K562 (cell line): ENCODE measurements around the gene PSAP. TPM values are rescaled to one million over a fixed set of nuclear protein-coding genes. Genes with fewer than 3 reads are reported as not detected.

Experiments
- CBX3 ChIP-seq, 2 experiments: IDR thresholded peaks; 1 replicate in 1 of 2; 2 replicates in 1 of 2; pipeline ENCODE4 v1.6.1; 2012; ENCODE audit warnings: inconsistent platforms in 2 of 2, low read length in 2 of 2, borderline replicate concordance in 1 of 2, control low read depth in 1 of 2
- CSDE1 ChIP-seq, 2 experiments: fragments of 450-650 bp; IDR thresholded peaks; 2 replicates each; pipeline ENCODE4 v1.6.1; 2016; ENCODE audit warnings: mild to moderate bottlenecking in 1 of 2
- E2F8 ChIP-seq: fragments of 450-650 bp; IDR thresholded peaks from 2 replicates; pipeline ENCODE4 v1.7.1; 2018; ENCODE audit warnings: mild to moderate bottlenecking, low read depth; ENCODE audit not compliant: partially characterized antibody
- GATA2 ChIP-seq: sonication (generic); formaldehyde crosslinking; IDR thresholded peaks from 2 replicates; pipeline ENCODE4 v1.4.0; 2020; ENCODE audit warnings: mild to moderate bottlenecking, missing genetic modification reagents
- GTF2F1 ChIP-seq: IDR thresholded peaks from 2 replicates; pipeline ENCODE4 v1.6.1; 2011; ENCODE audit warnings: low read depth, low read length, improper control_type of control experiment
- HLTF ChIP-seq: fragments of 450-650 bp; IDR thresholded peaks from 2 replicates; pipeline ENCODE4 v1.6.1; 2016
- ID3 ChIP-seq, 2 experiments: fragments of 250-450 bp in 1 of 2; fragments of 450-650 bp in 1 of 2; sonication (Bioruptor Pico) in 1 of 2; IDR thresholded peaks; 2 replicates each; pipeline versions ENCODE4 v1.6.1 to v1.8.0; 2016 to 2021; ENCODE audit warnings: mild to moderate bottlenecking in 2 of 2, moderate library complexity in 2 of 2, missing compliant biosample characterization in 1 of 2, missing genetic modification characterization in 1 of 2
- KDM1A ChIP-seq, 2 experiments: fragments of 450-650 bp; IDR thresholded peaks; 2 replicates each; pipeline ENCODE4 v1.6.1; 2016; ENCODE audit warnings: mild to moderate bottlenecking in 2 of 2
- MAFG ChIP-seq: fragments of 450-650 bp; conservative IDR thresholded peaks from 2 replicates; pipeline ENCODE4 v1.6.1; 2016; ENCODE audit warnings: missing genetic modification characterization, missing compliant biosample characterization
- PHF20 ChIP-seq: fragments of 450-650 bp; IDR thresholded peaks from 2 replicates; pipeline ENCODE4 v1.6.1; 2018; ENCODE audit not compliant: partially characterized antibody
- PHF21A ChIP-seq: fragments of 450-650 bp; IDR thresholded peaks from 2 replicates; pipeline ENCODE4 v1.6.1; 2017; ENCODE audit warnings: low read depth, borderline replicate concordance
- RNF2 ChIP-seq: sonication (generic); IDR thresholded peaks from 2 replicates; pipeline ENCODE4 v1.6.1; 2016
- SIN3B ChIP-seq: fragments of 450-650 bp; IDR thresholded peaks from 2 replicates; pipeline ENCODE4 v1.6.1; 2017; ENCODE audit warnings: low read depth, mild to moderate bottlenecking, moderate library complexity
- TCF7L2 ChIP-seq: fragments of 150-350 bp; IDR thresholded peaks from 2 replicates; pipeline ENCODE4 v1.6.1; 2016; ENCODE audit warnings: low read depth, mild to moderate bottlenecking, low read length, moderate library complexity
- ZNF316 ChIP-seq: fragments of 450-650 bp; IDR thresholded peaks from 2 replicates; pipeline ENCODE4 v1.6.1; 2016
- ZNF395 ChIP-seq: fragments of 200-800 bp; sonication (Bioruptor generic); IDR thresholded peaks from 2 replicates; pipeline ENCODE4 v1.6.1; 2017; ENCODE audit warnings: missing genetic modification characterization, missing compliant biosample characterization
- polyA plus RNA-seq, 8 experiments: library from polyadenylated mRNA; depleted of rRNA in 4 of 8; stranded (reverse) in 5 of 8; unstranded in 3 of 8; fragments of >200 nt; fragmentation: Nextera tagmentation in 2 of 8; fragmentation: Illumina TruSeq in 1 of 8; extraction: Ambion mirVana in 2 of 8; extraction: Trizol in 1 of 8; gene quantifications; 2 replicates each; pipeline versions ENCODE4 v1.2.1 to v1.2.3, GENCODE V29; 2011 to 2014; ENCODE audit warnings: inconsistent platforms in 1 of 8, missing spikeins in 1 of 8
- total RNA-seq, 7 experiments: library from RNA; depleted of rRNA in 6 of 7; stranded (reverse); fragments of >200 nt in 6 of 7; fragmentation: Illumina TruSeq in 2 of 7; extraction: Trizol in 2 of 7; gene quantifications; 2 replicates each; pipeline versions ENCODE4 v1.2.1 to v1.2.3, GENCODE V29; 2011 to 2021; ENCODE audit warnings: low replicate concordance in 1 of 7
- TF ChIP-seq, protein P1 (sequence below): fragments of 450-650 bp; IDR thresholded peaks from 2 replicates; pipeline ENCODE4 v1.6.1; 2018; ENCODE audit not compliant: partially characterized antibody
- TF ChIP-seq, protein P2 (sequence below): fragments of 250-450 bp; sonication (Bioruptor Pico); IDR thresholded peaks from 2 replicates; pipeline ENCODE4 v1.8.0; 2021; ENCODE audit warnings: moderate library complexity, mild to moderate bottlenecking, inconsistent platforms

Gene PSAP
- total and polyA plus RNA-seq, 9 of the 15 experiments (the other 6 are each of a cell fraction or from before 2014, with no cell fraction given): 245 to 700 (median 429) TPM

- no peak for TF ChIP-seq E2F8
- TF ChIP-seq PHF21A: no peak
- TF ChIP-seq GATA2 (CRISPR knock-in tag): no peak
- no peak for TF ChIP-seq RNF2
- TF ChIP-seq, protein P1, sequence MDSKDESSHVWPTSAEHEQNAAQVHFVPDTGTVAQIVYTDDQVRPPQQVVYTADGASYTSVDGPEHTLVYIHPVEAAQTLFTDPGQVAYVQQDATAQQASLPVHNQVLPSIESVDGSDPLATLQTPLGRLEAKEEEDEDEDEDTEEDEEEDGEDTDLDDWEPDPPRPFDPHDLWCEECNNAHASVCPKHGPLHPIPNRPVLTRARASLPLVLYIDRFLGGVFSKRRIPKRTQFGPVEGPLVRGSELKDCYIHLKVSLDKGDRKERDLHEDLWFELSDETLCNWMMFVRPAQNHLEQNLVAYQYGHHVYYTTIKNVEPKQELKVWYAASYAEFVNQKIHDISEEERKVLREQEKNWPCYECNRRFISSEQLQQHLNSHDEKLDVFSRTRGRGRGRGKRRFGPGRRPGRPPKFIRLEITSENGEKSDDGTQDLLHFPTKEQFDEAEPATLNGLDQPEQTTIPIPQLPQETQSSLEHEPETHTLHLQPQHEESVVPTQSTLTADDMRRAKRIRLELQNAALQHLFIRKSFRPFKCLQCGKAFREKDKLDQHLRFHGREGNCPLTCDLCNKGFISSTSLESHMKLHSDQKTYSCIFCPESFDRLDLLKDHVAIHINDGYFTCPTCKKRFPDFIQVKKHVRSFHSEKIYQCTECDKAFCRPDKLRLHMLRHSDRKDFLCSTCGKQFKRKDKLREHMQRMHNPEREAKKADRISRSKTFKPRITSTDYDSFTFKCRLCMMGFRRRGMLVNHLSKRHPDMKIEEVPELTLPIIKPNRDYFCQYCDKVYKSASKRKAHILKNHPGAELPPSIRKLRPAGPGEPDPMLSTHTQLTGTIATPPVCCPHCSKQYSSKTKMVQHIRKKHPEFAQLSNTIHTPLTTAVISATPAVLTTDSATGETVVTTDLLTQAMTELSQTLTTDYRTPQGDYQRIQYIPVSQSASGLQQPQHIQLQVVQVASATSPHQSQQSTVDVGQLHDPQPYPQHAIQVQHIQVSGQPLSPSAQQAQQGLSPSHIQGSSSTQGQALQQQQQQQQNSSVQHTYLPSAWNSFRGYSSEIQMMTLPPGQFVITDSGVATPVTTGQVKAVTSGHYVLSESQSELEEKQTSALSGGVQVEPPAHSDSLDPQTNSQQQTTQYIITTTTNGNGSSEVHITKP: no peak
- TF ChIP-seq, protein P2, sequence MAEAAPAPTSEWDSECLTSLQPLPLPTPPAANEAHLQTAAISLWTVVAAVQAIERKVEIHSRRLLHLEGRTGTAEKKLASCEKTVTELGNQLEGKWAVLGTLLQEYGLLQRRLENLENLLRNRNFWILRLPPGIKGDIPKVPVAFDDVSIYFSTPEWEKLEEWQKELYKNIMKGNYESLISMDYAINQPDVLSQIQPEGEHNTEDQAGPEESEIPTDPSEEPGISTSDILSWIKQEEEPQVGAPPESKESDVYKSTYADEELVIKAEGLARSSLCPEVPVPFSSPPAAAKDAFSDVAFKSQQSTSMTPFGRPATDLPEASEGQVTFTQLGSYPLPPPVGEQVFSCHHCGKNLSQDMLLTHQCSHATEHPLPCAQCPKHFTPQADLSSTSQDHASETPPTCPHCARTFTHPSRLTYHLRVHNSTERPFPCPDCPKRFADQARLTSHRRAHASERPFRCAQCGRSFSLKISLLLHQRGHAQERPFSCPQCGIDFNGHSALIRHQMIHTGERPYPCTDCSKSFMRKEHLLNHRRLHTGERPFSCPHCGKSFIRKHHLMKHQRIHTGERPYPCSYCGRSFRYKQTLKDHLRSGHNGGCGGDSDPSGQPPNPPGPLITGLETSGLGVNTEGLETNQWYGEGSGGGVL (CRISPR knock-in tag): no peak
- TF ChIP-seq KDM1A (IDR thresholded peaks at IDR 0.05): peak; percentile 61 to 72
- TF ChIP-seq ZNF395: no peak
- TF ChIP-seq CBX3 (IDR thresholded peaks at IDR 0.05; ENCODE audit: borderline replicate concordance in 1 of 2, low read length in 2 of 2): peak in 1 of 2 experiments; percentile 60; a peak in 1 of 3 replicates
- TF ChIP-seq SIN3B: no peak
- no peak for TF ChIP-seq TCF7L2
- peak; percentile 27; the same call in 1 of the 2 replicates for TF ChIP-seq ZNF316
- no peak for TF ChIP-seq GTF2F1
- no peak for TF ChIP-seq ID3 (CRISPR knock-in tag; IDR thresholded peaks at IDR 0.05)
- TF ChIP-seq ID3 (tag; IDR thresholded peaks at IDR 0.05): no peak
- 0 out of 2 replicates have a peak, but pooled peaks have one; percentile 29 for TF ChIP-seq MAFG (tag)
- peak; percentile 27 for TF ChIP-seq PHF20
- peak; percentile 82 for TF ChIP-seq HLTF
- no peak for TF ChIP-seq CSDE1 (IDR thresholded peaks at IDR 0.05)
These were observed 5.6 kb upstream of the PSAP start (continued) for GRCh38 chr10:71856619-71857018.
